WTC11 (cell line): ENCODE measurements around the gene NLGN1. TPM values are rescaled to one million over a fixed set of nuclear protein-coding genes. Genes with fewer than 3 reads are reported as not detected.

Experiments
- ATAC-seq: fragments of 200-7000 bp; cut with Tn5 transposase; 2 replicates; pipeline ENCODE4 v1.10.0; 2021; ENCODE audit warnings: mild to moderate bottlenecking, moderate library complexity
- CTCF ChIA-PET: fragments of 300-600 bp; sonication (Branson Sonifier 250); formaldehyde crosslinking; loops from one replicate; lab custom pipeline; 2021; ENCODE audit warnings: antibody characterized with exemption; lab: Charles Lee
- POLR2A ChIA-PET: fragments of 350-600 bp; sonication (Branson Sonifier 250); formaldehyde crosslinking; loops from one replicate; lab custom pipeline; 2021; ENCODE audit warnings: antibody characterized with exemption; lab: Charles Lee
- DNase-seq: peaks from one replicate; pipeline ENCODE4 v3.0.0; 2021; ENCODE audit warnings: low spot score
- H3K27ac Mint-ChIP-seq: 2 replicates; pipeline ENCODE4 v1.8.0; 2021; ENCODE audit warnings: mixed read lengths
- H3K27me3 Mint-ChIP-seq: 2 replicates; pipeline ENCODE4 v1.8.0; 2021; ENCODE audit warnings: low read depth, mild to moderate bottlenecking, moderate library complexity, mixed read lengths
- H3K36me3 Mint-ChIP-seq: 2 replicates; pipeline ENCODE4 v1.8.0; 2021; ENCODE audit warnings: mixed read lengths
- H3K4me1 Mint-ChIP-seq: 2 replicates; pipeline ENCODE4 v1.8.0; 2022; ENCODE audit warnings: mixed read lengths
- H3K4me3 Mint-ChIP-seq: 2 replicates; pipeline ENCODE4 v1.8.0; 2021; ENCODE audit warnings: mild to moderate bottlenecking, moderate library complexity, mixed read lengths
- H3K9me3 Mint-ChIP-seq: 2 replicates; pipeline ENCODE4 v1.8.0; 2021; ENCODE audit warnings: mixed read lengths
- ARID4B ChIP-seq: sonication (generic); formaldehyde crosslinking; IDR thresholded peaks from 2 replicates; pipeline ENCODE4 v1.8.0; 2023; ENCODE audit warnings: missing genetic modification reagents, mild to moderate bottlenecking, borderline replicate concordance
- ATF1 ChIP-seq: sonication (generic); formaldehyde crosslinking; IDR thresholded peaks from 2 replicates; pipeline ENCODE4 v1.8.1; 2023; ENCODE audit warnings: mild to moderate bottlenecking, moderate library complexity, missing genetic modification reagents
- CREM ChIP-seq: sonication (generic); formaldehyde crosslinking; IDR thresholded peaks from 2 replicates; pipeline ENCODE4 v1.8.1; 2022; ENCODE audit warnings: mild to moderate bottlenecking, missing genetic modification reagents, moderate library complexity
- ETV6 ChIP-seq: sonication (generic); formaldehyde crosslinking; IDR thresholded peaks from 2 replicates; pipeline ENCODE4 v1.8.1; 2022; ENCODE audit warnings: mild to moderate bottlenecking, missing genetic modification reagents
- FOXP4 ChIP-seq: sonication (generic); formaldehyde crosslinking; IDR thresholded peaks from 2 replicates; pipeline ENCODE4 v1.8.0; 2022; ENCODE audit warnings: mild to moderate bottlenecking, missing genetic modification reagents
- HMGA2 ChIP-seq: fragments of 250-450 bp; sonication (Bioruptor Pico); IDR thresholded peaks from 2 replicates; pipeline ENCODE4 v1.4.0; 2021; ENCODE audit warnings: mild to moderate bottlenecking, moderate library complexity
- MAX ChIP-seq: sonication (generic); formaldehyde crosslinking; IDR thresholded peaks from 2 replicates; pipeline ENCODE4 v1.8.0; 2022; ENCODE audit warnings: mild to moderate bottlenecking, missing genetic modification reagents
- SOX15 ChIP-seq: fragments of 250-450 bp; sonication (Bioruptor Pico); IDR thresholded peaks from 2 replicates; pipeline ENCODE4 v1.9.0; 2021; ENCODE audit warnings: mild to moderate bottlenecking
- TEAD4 ChIP-seq: sonication (generic); formaldehyde crosslinking; IDR thresholded peaks from 2 replicates; pipeline ENCODE4 v1.8.0; 2022; ENCODE audit warnings: mild to moderate bottlenecking, missing genetic modification reagents
- ZNF138 ChIP-seq: sonication (generic); formaldehyde crosslinking; conservative IDR thresholded peaks from 2 replicates; pipeline ENCODE4 v1.8.1; 2022; ENCODE audit warnings: mild to moderate bottlenecking, moderate library complexity, missing genetic modification reagents
- ZNF263 ChIP-seq: sonication (generic); formaldehyde crosslinking; IDR thresholded peaks from 2 replicates; pipeline ENCODE4 v1.8.1; 2022; ENCODE audit warnings: low read depth, mild to moderate bottlenecking, moderate library complexity, missing genetic modification reagents
- ZNF423 ChIP-seq: fragments of 250-450 bp; sonication (Bioruptor Pico); IDR thresholded peaks from 2 replicates; pipeline ENCODE4 v2.1.2; 2022; ENCODE audit warnings: mild to moderate bottlenecking, moderate library complexity
- total RNA-seq: library from RNA; stranded (reverse); gene quantifications from 3 replicates; pipeline ENCODE4 v1.2.3, GENCODE V29; 2021
- TF ChIP-seq, protein P1 (sequence below): sonication (generic); formaldehyde crosslinking; IDR thresholded peaks from 2 replicates; pipeline ENCODE4 v1.8.1; 2023; ENCODE audit warnings: mild to moderate bottlenecking, missing genetic modification reagents, moderate library complexity
- TF ChIP-seq, protein P2 (sequence below): fragments of 250-450 bp; sonication (Bioruptor Pico); IDR thresholded peaks from 2 replicates; pipeline ENCODE4 v1.9.0; 2021; ENCODE audit warnings: mild to moderate bottlenecking
- TF ChIP-seq, protein P3 (sequence below): sonication (generic); formaldehyde crosslinking; IDR thresholded peaks from 2 replicates; pipeline ENCODE4 v1.8.0; 2023; ENCODE audit warnings: missing genetic modification reagents

Gene NLGN1
- total RNA-seq, 1 experiment from 2014 or later: 12.4 TPM

GRCh38 chr3:173624086-173624485 is 226.5 kb downstream of the NLGN1 start:
- H3K36me3 Mint-ChIP-seq: no peaks in the 10 kb centered on the region
- no peak overlapping the region for H3K4me3 Mint-ChIP-seq
- H3K9me3 Mint-ChIP-seq: no peaks in the 10 kb centered on the region
- no peak overlapping the region for H3K27ac Mint-ChIP-seq
- ATAC-seq (no peak), DNase-seq (no peak)
- ChIA-PET CTCF (no interaction called here), POLR2A (no interaction called here)
- peaks cover 7% of the 10 kb centered on the region; the same call in 1 of the 2 replicates for H3K4me1 Mint-ChIP-seq
- TF ChIP-seq, protein P1, sequence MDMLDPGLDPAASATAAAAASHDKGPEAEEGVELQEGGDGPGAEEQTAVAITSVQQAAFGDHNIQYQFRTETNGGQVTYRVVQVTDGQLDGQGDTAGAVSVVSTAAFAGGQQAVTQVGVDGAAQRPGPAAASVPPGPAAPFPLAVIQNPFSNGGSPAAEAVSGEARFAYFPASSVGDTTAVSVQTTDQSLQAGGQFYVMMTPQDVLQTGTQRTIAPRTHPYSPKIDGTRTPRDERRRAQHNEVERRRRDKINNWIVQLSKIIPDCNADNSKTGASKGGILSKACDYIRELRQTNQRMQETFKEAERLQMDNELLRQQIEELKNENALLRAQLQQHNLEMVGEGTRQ (CRISPR knock-in tag): no peak
- TF ChIP-seq HMGA2 (CRISPR knock-in tag) (no peak), MAX (no peak), ZNF138 (CRISPR knock-in tag) (no peak), ZNF263 (CRISPR knock-in tag) (no peak), ZNF423 (CRISPR knock-in tag) (no peak), ETV6 (CRISPR knock-in tag) (no peak), CREM (no peak)
- TF ChIP-seq, protein P2, sequence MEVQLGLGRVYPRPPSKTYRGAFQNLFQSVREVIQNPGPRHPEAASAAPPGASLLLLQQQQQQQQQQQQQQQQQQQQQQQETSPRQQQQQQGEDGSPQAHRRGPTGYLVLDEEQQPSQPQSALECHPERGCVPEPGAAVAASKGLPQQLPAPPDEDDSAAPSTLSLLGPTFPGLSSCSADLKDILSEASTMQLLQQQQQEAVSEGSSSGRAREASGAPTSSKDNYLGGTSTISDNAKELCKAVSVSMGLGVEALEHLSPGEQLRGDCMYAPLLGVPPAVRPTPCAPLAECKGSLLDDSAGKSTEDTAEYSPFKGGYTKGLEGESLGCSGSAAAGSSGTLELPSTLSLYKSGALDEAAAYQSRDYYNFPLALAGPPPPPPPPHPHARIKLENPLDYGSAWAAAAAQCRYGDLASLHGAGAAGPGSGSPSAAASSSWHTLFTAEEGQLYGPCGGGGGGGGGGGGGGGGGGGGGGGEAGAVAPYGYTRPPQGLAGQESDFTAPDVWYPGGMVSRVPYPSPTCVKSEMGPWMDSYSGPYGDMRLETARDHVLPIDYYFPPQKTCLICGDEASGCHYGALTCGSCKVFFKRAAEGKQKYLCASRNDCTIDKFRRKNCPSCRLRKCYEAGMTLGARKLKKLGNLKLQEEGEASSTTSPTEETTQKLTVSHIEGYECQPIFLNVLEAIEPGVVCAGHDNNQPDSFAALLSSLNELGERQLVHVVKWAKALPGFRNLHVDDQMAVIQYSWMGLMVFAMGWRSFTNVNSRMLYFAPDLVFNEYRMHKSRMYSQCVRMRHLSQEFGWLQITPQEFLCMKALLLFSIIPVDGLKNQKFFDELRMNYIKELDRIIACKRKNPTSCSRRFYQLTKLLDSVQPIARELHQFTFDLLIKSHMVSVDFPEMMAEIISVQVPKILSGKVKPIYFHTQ (CRISPR knock-in tag): no peak
- H3K27me3 Mint-ChIP-seq: no peaks in the 10 kb centered on the region

GRCh38 chr3:173630849-173631248 is 233.3 kb downstream of the NLGN1 start:
- DNase-seq: no peak
- CTCF ChIA-PET: no interaction called here
- POLR2A ChIA-PET: no interaction called here
- Mint-ChIP-seq H3K36me3 (no peaks in the 10 kb centered on the region), H3K27me3 (no peaks in the 10 kb centered on the region), H3K4me3 (no peak overlapping the region), H3K27ac (no peak overlapping the region)
- TF ChIP-seq SOX15 (CRISPR knock-in tag): no peak
- no peak for TF ChIP-seq ARID4B (CRISPR knock-in tag)
- no peak for TF ChIP-seq ATF1 (CRISPR knock-in tag)
- TF ChIP-seq TEAD4 (CRISPR knock-in tag): no peak
- TF ChIP-seq, protein P3, sequence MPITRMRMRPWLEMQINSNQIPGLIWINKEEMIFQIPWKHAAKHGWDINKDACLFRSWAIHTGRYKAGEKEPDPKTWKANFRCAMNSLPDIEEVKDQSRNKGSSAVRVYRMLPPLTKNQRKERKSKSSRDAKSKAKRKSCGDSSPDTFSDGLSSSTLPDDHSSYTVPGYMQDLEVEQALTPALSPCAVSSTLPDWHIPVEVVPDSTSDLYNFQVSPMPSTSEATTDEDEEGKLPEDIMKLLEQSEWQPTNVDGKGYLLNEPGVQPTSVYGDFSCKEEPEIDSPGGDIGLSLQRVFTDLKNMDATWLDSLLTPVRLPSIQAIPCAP (CRISPR knock-in tag): no peak
- TF ChIP-seq FOXP4 (CRISPR knock-in tag): no peak
- TF ChIP-seq, all 79 proteins: peak for 0
- Mint-ChIP-seq H3K9me3 (no peaks in the 10 kb centered on the region), H3K4me1 (peaks cover 26% of the 10 kb centered on the region)
- no peak for ATAC-seq
